ENCODE measurements around the gene DTHD1. TPM values are rescaled to one million over a fixed set of nuclear protein-coding genes. Genes with fewer than 3 reads are reported as not detected.

The DTHD1 gene
- total and polyA plus RNA-seq, 2 of the 8 experiments (the other 6 are each of a cell fraction or from before 2014, with no cell fraction given) = not detected

- no peak for FAIRE-seq
- H2BK12ac ChIP-seq (ENCODE audit: low read depth, low read length) = no peak overlapping the region
- CTCF ChIA-PET (ENCODE audit: partially characterized antibody) = interaction anchor here (1.2 to 4.2 kb wide), 2 partner anchors 50 to 54 kb away, joined by 3 to 36 read pairs; no protein-coding TSS in a partner anchor
- TF ChIP-seq ZNF274 (IDR thresholded peaks at IDR 0.05; ENCODE audit: borderline replicate concordance, extremely low read depth, low read length) = no peak
- no peak for TF ChIP-seq ATF3 (IDR thresholded peaks at IDR 0.05; ENCODE audit: insufficient read depth, low read depth, low read length)
Observed at GRCh38 chr4:36348403-36348938, 67.1 kb downstream of the DTHD1 start.

More at GRCh38 chr4:36348403-36348938, 67.1 kb downstream of the DTHD1 start:
- no peak overlapping the region for H3K14ac ChIP-seq (ENCODE audit: insufficient read length)
- no peaks in the 10 kb centered on the region for H3K79me1 ChIP-seq (ENCODE audit: low read depth, low read length)
- no peak overlapping the region for H3K4me2 ChIP-seq (ENCODE audit: insufficient read depth in 1 of 2, low read depth in 2 of 2, low read length in 2 of 2)
- no peak overlapping the region for H3K9ac ChIP-seq (replicated peaks in 1 of 4; ENCODE audit: extremely low read depth in 1 of 4, low read depth in 3 of 4, low read length in 3 of 4)
- no peak overlapping the region for H2BK5ac ChIP-seq (ENCODE audit: low read depth, low read length)
- no peak overlapping the region for H4K91ac ChIP-seq (replicated peaks; ENCODE audit: insufficient read length, low read length)
- no peak overlapping the region for H3K27ac ChIP-seq (ENCODE audit: low read depth, low read length)
- no peak overlapping the region for H3K4ac ChIP-seq (replicated peaks; ENCODE audit: insufficient read length, low read depth, low read length)
- 93% methylated on average over 4 of the region's 4 CpGs; no CpG with 5 or more reads in 1 of the 2 experiments for WGBS, 2 experiments (ENCODE audit: extremely low coverage in 1 of 2, insufficient coverage in 1 of 2, insufficient read length in 1 of 2, insufficient replicate concordance in 2 of 2, low coverage in 1 of 2, low lambda C conversion rate in 2 of 2, missing lambda C conversion rate in 1 of 2)
- no peak overlapping the region for H2BK20ac ChIP-seq (ENCODE audit: low read length)
- no peaks in the 10 kb centered on the region for H4K20me1 ChIP-seq (replicated peaks in 1 of 2; ENCODE audit: control insufficient read depth in 1 of 2, insufficient read depth in 2 of 2, low read length in 2 of 2)
- H2AK5ac ChIP-seq (ENCODE audit: low read depth, low read length) = no peak overlapping the region
- H3K23ac ChIP-seq (ENCODE audit: insufficient read length) = no peak overlapping the region
- no peak overlapping the region for H3K56ac ChIP-seq (replicated peaks; ENCODE audit: insufficient read length, low read depth, low read length)
- H3K18ac ChIP-seq (ENCODE audit: extremely low read depth, low read length) = no peak overlapping the region
- no peaks in the 10 kb centered on the region for H3K9me3 ChIP-seq (ENCODE audit: insufficient read depth in 2 of 2, low read depth in 1 of 2, low read length in 1 of 2)
- H2BK120ac ChIP-seq (replicated peaks; ENCODE audit: low read depth, low read length) = no peak overlapping the region
- H3K27me3 ChIP-seq (replicated peaks in 1 of 4; ENCODE audit: control insufficient read depth in 3 of 4, extremely low read depth in 1 of 4, insufficient read depth in 3 of 4, low read length in 3 of 4) = no peaks in the 10 kb centered on the region
- no peak overlapping the region for H2BK15ac ChIP-seq (ENCODE audit: low read length)
- H3K36me3 ChIP-seq (ENCODE audit: control insufficient read depth in 2 of 4, insufficient read depth in 4 of 4, low read length in 3 of 4) = no peaks in the 10 kb centered on the region
- H3K4me1 ChIP-seq (replicated peaks in 1 of 4; ENCODE audit: control insufficient read depth in 3 of 4, insufficient read depth in 4 of 4, low read length in 3 of 4) = peaks cover 0 to 4% (median 0%) of the 10 kb centered on the region in 4 experiments; a peak in 1 of 7 replicates
- H4K5ac ChIP-seq (ENCODE audit: insufficient read length, low read depth, low read length) = no peak overlapping the region
- H4K8ac ChIP-seq (ENCODE audit: extremely low read depth, insufficient read depth, low read length) = no peak overlapping the region
- H3K23me2 ChIP-seq (ENCODE audit: low read depth, low read length) = peaks cover 2% of the 10 kb centered on the region; the same call in 1 of the 2 replicates
- no peak overlapping the region for H3K4me3 ChIP-seq (ENCODE audit: extremely low read depth in 1 of 4, insufficient read depth in 2 of 4, low read depth in 3 of 4, low read length in 4 of 4)
- POLR2A ChIA-PET (ENCODE audit: partially characterized antibody) = interaction anchor here (0.6 kb wide), 1 partner anchor 89 kb away, joined by 3 read pairs; no protein-coding TSS in a partner anchor
- no peaks in the 10 kb centered on the region for H3K79me2 ChIP-seq (ENCODE audit: control insufficient read depth in 1 of 2, insufficient read depth in 2 of 2, low read length in 2 of 2)
- H2AFZ ChIP-seq (ENCODE audit: low read length) = no peak overlapping the region
- no peak for DNase-seq (ENCODE audit: low read depth in 1 of 2, low spot score in 2 of 2)
